Measurements from ENCODE around the gene ZNF654. TPM values are rescaled to one million over a fixed set of nuclear protein-coding genes. Genes with fewer than 3 reads are reported as not detected.

Gene ZNF654
- total and polyA plus RNA-seq, 5 donors, result 3.5 to 13.8 (median 11.5) TPM

DNA sequence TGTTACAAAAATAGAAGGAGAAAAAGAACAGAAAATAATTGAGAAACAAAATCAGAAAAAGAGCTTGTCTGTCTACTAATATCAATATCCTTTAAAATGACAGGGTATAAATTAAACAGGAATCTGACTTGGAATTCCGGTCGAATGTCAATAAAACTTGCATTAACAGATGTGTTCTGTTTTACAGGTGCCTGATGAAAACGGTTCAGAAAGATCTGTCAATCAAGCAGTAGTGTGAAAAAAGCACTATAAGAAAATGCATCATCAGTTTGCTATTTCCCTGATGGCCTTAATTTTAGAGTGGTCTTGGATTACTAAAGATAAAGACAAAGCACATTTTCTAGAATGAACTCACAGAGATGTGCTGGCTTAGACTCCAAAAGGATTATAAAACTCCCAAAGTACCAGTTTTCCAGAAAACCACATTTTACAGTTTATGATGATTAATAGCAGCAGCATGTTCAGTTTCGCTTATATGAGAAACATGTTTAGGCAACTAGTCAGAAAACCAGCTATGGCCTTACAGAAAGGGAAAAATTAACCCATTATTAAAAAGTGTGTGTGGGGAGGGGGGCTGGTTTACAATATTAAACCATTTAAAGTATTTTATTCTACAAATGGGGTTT is 82.5 kb downstream of the ZNF654 start:
- H3K4me1 ChIP-seq (ENCODE audit: control insufficient read depth, insufficient read depth, low read length), result no peaks in the 10 kb centered on the region
- no peak for ATAC-seq
- 75% methylated on average over 4 of the region's 4 CpGs for WGBS
- intact Hi-C loops (cut with DNase I), result no loop called here
- H3K27ac ChIP-seq (ENCODE audit: low read length), result no peak overlapping the region
- no peak for DNase-seq
- no peaks in the 10 kb centered on the region for H3K27me3 ChIP-seq (ENCODE audit: control insufficient read depth, insufficient read depth)
- no peak overlapping the region for H3K4me3 ChIP-seq (ENCODE audit: low read length)
- H3K9me3 ChIP-seq (ENCODE audit: control insufficient read depth, low read length), result no peaks in the 10 kb centered on the region

DNA sequence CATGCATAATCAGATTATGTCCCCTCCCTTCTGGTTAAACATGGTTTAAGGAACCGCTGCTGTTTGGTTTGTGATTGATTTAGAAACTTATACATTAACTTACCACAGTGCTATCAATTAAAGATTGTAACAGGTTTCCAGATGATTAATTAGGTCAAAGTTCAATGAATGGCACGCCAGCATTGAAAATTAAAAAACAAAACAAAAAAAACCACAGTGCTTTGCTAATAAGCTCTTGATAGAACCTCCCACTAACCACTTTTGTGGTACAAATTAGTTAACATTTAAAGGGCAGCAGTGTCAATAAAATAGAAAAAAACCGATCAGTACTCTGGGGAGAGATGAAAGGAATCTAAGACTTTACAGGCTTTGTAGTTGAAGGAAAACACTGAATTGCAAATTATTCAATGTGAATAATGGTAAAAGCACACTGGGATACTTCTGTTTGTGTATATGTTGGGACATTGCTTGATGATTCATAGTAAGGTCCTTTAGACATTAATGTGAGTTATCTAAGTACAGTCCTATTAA is 83.1 kb downstream of the ZNF654 start:
- Histone ChIP-seq H3K27ac (ENCODE audit: low read length) (no peak overlapping the region), H3K27me3 (ENCODE audit: control insufficient read depth, insufficient read depth) (no peaks in the 10 kb centered on the region), H3K9me3 (ENCODE audit: control insufficient read depth, low read length) (no peaks in the 10 kb centered on the region), H3K4me3 (ENCODE audit: low read length) (no peak overlapping the region), H3K4me1 (ENCODE audit: control insufficient read depth, insufficient read depth, low read length) (no peaks in the 10 kb centered on the region)
- WGBS, result 85% methylated on average over 3 of the region's 3 CpGs
- no peak for DNase-seq
- ATAC-seq, result no peak
- intact Hi-C loops (cut with DNase I), result no loop called here

DNA sequence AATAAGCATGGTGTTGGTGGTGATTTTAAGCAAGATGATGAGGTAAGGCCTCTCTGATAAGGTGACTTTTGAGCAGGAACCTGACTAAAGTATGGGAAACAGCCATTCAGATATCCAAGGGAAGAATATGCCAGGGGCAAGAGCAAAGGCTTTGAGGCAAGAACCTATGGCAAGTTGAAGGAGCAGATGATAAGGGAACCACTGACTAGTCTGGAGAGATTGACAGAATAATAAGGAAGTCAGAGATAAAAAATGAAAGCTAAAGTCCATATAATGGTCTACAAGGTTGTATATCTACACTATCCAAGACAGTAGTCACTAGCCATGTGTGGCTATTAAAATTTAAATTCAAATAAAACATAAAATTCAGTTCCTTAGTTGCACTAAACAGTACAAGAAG is 88.2 kb downstream of the ZNF654 start:
- Histone ChIP-seq H3K4me1 (ENCODE audit: control insufficient read depth, insufficient read depth, low read length) (no peaks in the 10 kb centered on the region), H3K9me3 (ENCODE audit: control insufficient read depth, low read length) (no peaks in the 10 kb centered on the region), H3K27ac (ENCODE audit: low read length) (no peak overlapping the region), H3K4me3 (ENCODE audit: low read length) (no peak overlapping the region), H3K27me3 (ENCODE audit: control insufficient read depth, insufficient read depth) (no peaks in the 10 kb centered on the region)
- intact Hi-C loops (cut with DNase I), result no loop called here
- DNase-seq (no peak), ATAC-seq (no peak)

DNA sequence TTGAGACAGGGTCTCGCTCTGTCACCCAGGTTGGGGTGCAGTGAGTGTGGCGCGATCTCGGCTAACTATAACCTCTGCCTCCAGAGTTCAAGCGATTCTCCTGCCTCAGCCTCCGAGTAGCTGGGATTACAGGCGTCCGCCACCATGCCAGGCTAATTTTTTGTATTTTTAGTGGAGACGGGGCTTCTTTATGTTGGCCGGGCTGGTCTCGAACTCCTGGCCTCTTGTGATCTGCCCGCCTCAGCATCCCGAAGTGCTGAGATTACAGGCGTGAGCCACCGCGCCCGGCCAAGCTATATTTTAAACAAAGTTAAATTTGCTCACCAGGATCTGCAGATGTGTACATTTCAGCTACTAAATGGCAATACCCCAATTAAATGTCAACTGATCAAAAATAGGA is 89.6 kb downstream of the ZNF654 start:
- Histone ChIP-seq H3K27me3 (ENCODE audit: control insufficient read depth, insufficient read depth) (no peaks in the 10 kb centered on the region), H3K4me1 (ENCODE audit: control insufficient read depth, insufficient read depth, low read length) (no peaks in the 10 kb centered on the region), H3K4me3 (ENCODE audit: low read length) (peak overlapping the region; percentile 91), H3K27ac (ENCODE audit: low read length) (no peak overlapping the region), H3K9me3 (ENCODE audit: control insufficient read depth, low read length) (no peaks in the 10 kb centered on the region)
- peak in 1 of 3 donors; percentile 33 for DNase-seq
- no peak for ATAC-seq
- intact Hi-C loops (cut with DNase I), result no loop called here
- 68% methylated on average over 17 of the region's 17 CpGs for WGBS

DNA sequence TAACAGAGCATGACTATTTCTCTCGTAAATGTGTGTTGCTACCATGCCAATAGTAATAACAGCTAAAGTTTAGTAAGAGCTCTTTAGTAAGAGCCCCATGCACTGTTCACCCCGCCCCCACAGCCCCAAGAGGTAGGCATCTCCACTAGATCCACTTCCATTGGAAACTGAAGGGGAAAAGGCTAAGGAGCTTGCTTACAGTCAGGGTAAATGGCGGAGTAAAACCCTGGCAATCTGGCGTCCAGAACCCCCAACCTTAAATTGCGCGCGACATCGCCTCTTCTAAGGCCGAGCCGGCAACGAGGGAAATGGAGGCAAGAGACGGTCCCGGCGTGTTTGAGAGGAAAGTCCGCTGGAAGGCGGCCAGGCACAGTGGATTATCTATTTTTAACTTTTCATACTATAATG is 90.0 kb downstream of the ZNF654 start:
- DNase-seq, result no peak
- peak; percentile 3 to 24 for ATAC-seq
- Histone ChIP-seq H3K9me3 (ENCODE audit: control insufficient read depth, low read length) (no peaks in the 10 kb centered on the region), H3K4me1 (ENCODE audit: control insufficient read depth, insufficient read depth, low read length) (no peaks in the 10 kb centered on the region), H3K27ac (ENCODE audit: low read length) (peak overlapping the region; percentile 80), H3K27me3 (ENCODE audit: control insufficient read depth, insufficient read depth) (no peaks in the 10 kb centered on the region), H3K4me3 (ENCODE audit: low read length) (peak overlapping the region; percentile 91)
- WGBS, result under 1% methylated on average over 16 of the region's 16 CpGs
- intact Hi-C loops (cut with DNase I), result no loop called here

DNA sequence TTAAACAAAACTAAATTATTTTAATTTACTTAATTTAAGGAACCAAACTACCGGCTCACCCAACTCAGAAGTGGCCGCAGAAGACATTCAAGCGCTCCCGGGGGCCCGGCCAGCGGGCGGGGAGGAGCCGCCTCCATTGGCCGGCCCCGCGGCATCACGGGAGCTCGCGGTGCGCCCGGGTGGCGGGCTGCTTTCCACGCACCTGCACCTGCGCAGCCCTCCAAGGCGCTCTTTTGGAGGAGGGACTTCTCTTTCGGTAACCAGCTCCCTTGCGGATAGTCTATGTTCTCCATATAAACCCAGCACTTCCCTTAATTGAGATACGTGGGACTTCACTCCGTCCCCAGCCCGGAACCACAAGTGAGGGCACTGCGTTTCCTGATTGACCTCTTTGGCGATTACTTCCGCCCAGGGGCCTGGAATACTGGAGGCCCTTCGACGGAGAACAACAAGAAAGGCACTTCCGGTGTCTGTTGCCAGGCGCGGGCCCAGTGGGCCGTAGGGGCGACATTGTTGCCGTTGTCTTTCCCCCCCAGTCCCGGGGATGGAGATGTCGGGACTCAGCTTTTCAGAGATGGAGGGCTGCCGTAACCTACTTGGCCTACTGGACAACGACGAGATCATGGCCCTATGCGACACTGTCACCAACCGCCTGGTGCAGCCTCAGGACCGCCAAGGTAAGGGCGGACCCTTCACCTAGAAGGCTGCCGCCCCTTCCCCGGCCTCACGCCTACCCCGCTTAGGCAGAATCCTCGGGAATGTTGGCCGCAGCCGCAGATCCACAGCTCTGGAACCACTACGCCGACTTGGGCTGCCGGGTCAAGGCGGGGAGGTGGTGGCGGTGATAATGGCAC is 90.7 kb downstream of the ZNF654 start, which contains the start of gene C3orf38:
C3orf38 (plus strand) TSS at position 451 of the 854 bp plus-strand sequence; CDS start at position 545, 94 bp downstream.
- under 1% methylated on average over 57 of the region's 57 CpGs for WGBS
- intact Hi-C loops (cut with DNase I), result loop anchor here in 1 of 4 donors (5.0 kb wide), 1 partner anchor 92 kb away; the partner anchor contains the start of genes CGGBP1 and ZNF654
- DNase-seq (peak; percentile 91 to 95 (median 94)), ATAC-seq (peak; percentile 98 to 99)
- no peaks in the 10 kb centered on the region for H3K9me3 ChIP-seq (ENCODE audit: control insufficient read depth, low read length)
- no peaks in the 10 kb centered on the region for H3K27me3 ChIP-seq (ENCODE audit: control insufficient read depth, insufficient read depth)
- peak within 1 kb of the TSS; percentile 91 for H3K4me3 ChIP-seq (ENCODE audit: low read length)
- peak within 1 kb of the TSS; percentile 92 for H3K27ac ChIP-seq (ENCODE audit: low read length)
- no peaks in the 10 kb centered on the region for H3K4me1 ChIP-seq (ENCODE audit: control insufficient read depth, insufficient read depth, low read length)

DNA sequence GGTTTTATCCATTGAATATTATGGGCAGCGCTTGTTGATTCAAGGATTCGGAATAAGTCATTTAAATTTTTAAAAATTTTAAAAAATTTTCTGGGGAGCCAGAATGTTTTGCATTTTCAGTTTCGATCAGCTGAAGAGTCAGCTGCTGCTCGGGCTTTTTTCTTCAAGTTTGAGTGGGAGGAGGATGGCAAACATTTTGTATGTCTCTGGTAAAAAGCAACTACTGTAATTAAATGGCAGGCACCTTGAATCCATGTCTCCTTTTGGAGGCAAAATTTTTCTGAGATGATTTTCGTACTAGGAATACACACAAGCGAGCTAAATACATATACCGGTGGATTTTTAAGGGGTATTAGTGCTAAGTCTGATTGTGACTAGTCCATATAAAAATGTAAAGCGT is 91.3 kb downstream of the ZNF654 start:
- ATAC-seq, result no peak

DNA sequence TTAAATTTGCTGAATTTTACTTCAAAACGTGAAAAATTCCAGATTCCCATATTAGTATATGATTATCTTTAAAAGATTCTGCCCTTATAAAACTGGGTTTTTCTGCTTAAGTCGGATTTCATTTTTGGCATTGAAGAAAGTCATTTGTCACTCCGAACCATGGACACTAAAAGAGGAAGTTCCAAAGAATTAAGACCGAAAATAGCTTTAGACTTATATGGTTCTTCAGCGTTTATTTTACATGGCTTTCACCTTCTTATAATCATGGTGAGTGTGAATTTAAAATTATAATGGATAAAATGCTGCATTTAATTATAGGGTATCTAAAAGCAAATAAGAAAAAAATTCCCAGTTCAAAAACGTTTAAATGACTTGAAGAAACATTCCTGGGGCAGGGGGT is 91.8 kb downstream of the ZNF654 start:
- intact Hi-C loops (cut with DNase I), result loop anchor here in 1 of 4 donors (5.0 kb wide), 1 partner anchor 94 kb away; the partner anchor contains the start of genes CGGBP1 and ZNF654
- Histone ChIP-seq H3K4me1 (ENCODE audit: control insufficient read depth, insufficient read depth, low read length) (no peaks in the 10 kb centered on the region), H3K4me3 (ENCODE audit: low read length) (peak overlapping the region; percentile 91), H3K27me3 (ENCODE audit: control insufficient read depth, insufficient read depth) (no peaks in the 10 kb centered on the region), H3K27ac (ENCODE audit: low read length) (no peak overlapping the region), H3K9me3 (ENCODE audit: control insufficient read depth, low read length) (no peaks in the 10 kb centered on the region)
- ATAC-seq, result no peak
- no peak for DNase-seq
- WGBS, result 2% methylated on average over 6 of the region's 6 CpGs

More for the DNA sequence above, 91.3 kb downstream of the ZNF654 start:
- H3K4me3 ChIP-seq (ENCODE audit: low read length), result peak overlapping the region; percentile 91
- peak overlapping the region; percentile 92 for H3K27ac ChIP-seq (ENCODE audit: low read length)
- H3K9me3 ChIP-seq (ENCODE audit: control insufficient read depth, low read length), result no peaks in the 10 kb centered on the region
- intact Hi-C loops (cut with DNase I), result loop anchor here in 1 of 4 donors (5.0 kb wide), 1 partner anchor 93 kb away; the partner anchor contains the start of genes CGGBP1 and ZNF654
- WGBS, result 1% methylated on average over 8 of the region's 8 CpGs
- no peaks in the 10 kb centered on the region for H3K27me3 ChIP-seq (ENCODE audit: control insufficient read depth, insufficient read depth)
- no peak for DNase-seq
- H3K4me1 ChIP-seq (ENCODE audit: control insufficient read depth, insufficient read depth, low read length), result no peaks in the 10 kb centered on the region

DNA sequence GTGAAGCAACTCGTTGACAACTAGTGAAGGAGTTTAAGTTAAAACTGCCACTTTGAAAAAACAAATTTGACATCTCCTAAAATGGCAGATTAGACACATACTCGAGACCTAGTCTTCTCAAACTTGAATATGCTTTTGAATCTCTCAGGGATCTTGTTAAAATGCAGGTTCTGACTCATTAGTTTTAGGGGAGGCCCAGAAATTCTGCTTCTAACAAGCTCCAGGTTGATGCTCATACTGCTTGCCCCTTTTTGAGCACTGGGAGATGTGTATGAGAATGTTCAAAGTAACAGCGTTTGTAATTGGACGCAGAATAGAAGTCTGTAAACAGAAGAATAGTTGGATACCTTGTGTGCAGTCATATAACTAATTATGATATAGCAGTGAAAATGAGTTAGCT is 92.3 kb downstream of the ZNF654 start:
- Histone ChIP-seq H3K4me3 (ENCODE audit: low read length) (peak overlapping the region; percentile 91), H3K27ac (ENCODE audit: low read length) (no peak overlapping the region), H3K4me1 (ENCODE audit: control insufficient read depth, insufficient read depth, low read length) (no peaks in the 10 kb centered on the region), H3K27me3 (ENCODE audit: control insufficient read depth, insufficient read depth) (no peaks in the 10 kb centered on the region), H3K9me3 (ENCODE audit: control insufficient read depth, low read length) (no peaks in the 10 kb centered on the region)
- no peak for ATAC-seq
- DNase-seq, result no peak
- WGBS, result 46% methylated on average over 4 of the region's 4 CpGs
- intact Hi-C loops (cut with DNase I), result loop anchor here in 1 of 4 donors (5.0 kb wide), 1 partner anchor 94 kb away; the partner anchor contains the start of genes CGGBP1 and ZNF654

DNA sequence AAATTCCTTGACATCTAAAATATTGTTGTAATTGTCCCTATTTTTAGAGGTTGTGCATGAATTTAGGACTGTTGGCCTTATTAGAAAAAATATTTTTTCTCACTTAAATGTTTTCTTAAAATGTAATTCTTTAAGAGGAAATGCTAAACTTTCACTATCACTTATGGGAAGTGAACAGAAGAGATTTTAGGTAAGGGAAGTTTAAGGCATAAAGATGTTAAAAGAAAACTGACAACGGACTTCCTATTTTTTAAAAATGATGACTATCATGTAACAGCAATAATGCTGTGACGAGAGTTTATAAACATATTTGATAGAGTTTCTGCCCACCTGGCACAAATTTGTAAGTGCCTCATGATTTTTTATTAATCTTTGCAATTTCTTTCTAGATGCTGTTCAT is 93.8 kb downstream of the ZNF654 start:
- no peak for ATAC-seq
- H3K9me3 ChIP-seq (ENCODE audit: control insufficient read depth, low read length), result no peaks in the 10 kb centered on the region
- DNase-seq, result no peak
- intact Hi-C loops (cut with DNase I), result loop anchor here in 1 of 4 donors (5.0 kb wide), 1 partner anchor 96 kb away; the partner anchor contains the start of genes CGGBP1 and ZNF654
- no peak overlapping the region for H3K27ac ChIP-seq (ENCODE audit: low read length)
- H3K4me3 ChIP-seq (ENCODE audit: low read length), result no peak overlapping the region
- H3K4me1 ChIP-seq (ENCODE audit: control insufficient read depth, insufficient read depth, low read length), result no peaks in the 10 kb centered on the region
- 75% methylated on average over 2 of the region's 2 CpGs for WGBS
- H3K27me3 ChIP-seq (ENCODE audit: control insufficient read depth, insufficient read depth), result no peaks in the 10 kb centered on the region

Data from right cardiac atrium (tissue), 5 donors.